ENCODE results near the gene RANBP3. TPM values are rescaled to one million over a fixed set of nuclear protein-coding genes. Genes with fewer than 3 reads are reported as not detected.
A peak's percentile ranks its signal among the peaks of the same experiment; 100 is the strongest.
"Not testable (repeated sequence)": the region's sequence is repeated elsewhere in the genome, so short reads cannot be mapped to it uniquely, and the experiment has no call there.

The RANBP3 gene
- polyA plus RNA-seq, 1 of the 3 experiments (the other 2 are of a cell fraction): 84.0 TPM

GRCh38 chr19:6006896-6007295, 29.0 kb upstream of the RANBP3 start:
- peak; percentile 15 for DNase-seq
- H3K27me3 ChIP-seq (ENCODE audit: insufficient read depth): no peaks in the 10 kb centered on the region
- no peaks in the 10 kb centered on the region for H3F3A ChIP-seq (replicated peaks; ENCODE audit: insufficient read depth)
- POLR2A ChIA-PET: no interaction called here
- peaks cover 0 to 2% of the 10 kb centered on the region in 2 experiments for H3K36me3 ChIP-seq (replicated peaks in 1 of 2; ENCODE audit: control insufficient read depth in 1 of 2, insufficient read depth in 2 of 2, low read length in 1 of 2)
- no peaks in the 10 kb centered on the region for H3K9me3 ChIP-seq
- H3K9me2 ChIP-seq: no peaks in the 10 kb centered on the region
- 100% methylated on average over 9 of the region's 20 CpGs for WGBS (ENCODE audit: low lambda C conversion rate)
- no peak overlapping the region for H3K9ac ChIP-seq
- no peaks in the 10 kb centered on the region for H3K79me2 ChIP-seq (ENCODE audit: insufficient read depth)
- H3K4me3 ChIP-seq (ENCODE audit: low read depth in 2 of 2, low read length in 1 of 2): no peak overlapping the region
- CTCF ChIA-PET: interaction anchor here (0.6 to 10.9 kb wide), 4 partner anchors 13 to 41 kb away, joined by 3 to 102 read pairs (median 9); no protein-coding TSS in a partner anchor
- H3K4me1 ChIP-seq (ENCODE audit: control insufficient read depth in 1 of 2, insufficient read depth in 2 of 2, low read depth in 1 of 2, low read length in 1 of 2): peaks cover 0 to 8% of the 10 kb centered on the region in 2 experiments; a peak in 1 of 4 replicates
- H3K27ac ChIP-seq (ENCODE audit: low read depth in 2 of 2, low read length in 1 of 2): no peak overlapping the region
- H2AFZ ChIP-seq (ENCODE audit: low read depth): no peak overlapping the region
- H4K20me1 ChIP-seq (ENCODE audit: insufficient read depth): no peaks in the 10 kb centered on the region
- TF ChIP-seq MXI1 (IDR thresholded peaks at IDR 0.05; ENCODE audit: low read depth, low read length) (no peak), FOSL2 (IDR thresholded peaks at IDR 0.05; ENCODE audit: borderline replicate concordance, low read depth) (no peak), CHD2 (IDR thresholded peaks at IDR 0.05; ENCODE audit: low read length, partially characterized antibody) (no peak), GABPA (IDR thresholded peaks at IDR 0.05; ENCODE audit: low read depth) (no peak)
- no peak overlapping the region for H3K4me2 ChIP-seq

GRCh38 chr19:6006070-6006446, 28.1 kb upstream of the RANBP3 start:
- H4K20me1 ChIP-seq (ENCODE audit: insufficient read depth); H3K9me2 ChIP-seq; H3K4me2 ChIP-seq; H3K27me3 ChIP-seq (ENCODE audit: insufficient read depth); H2AFZ ChIP-seq (ENCODE audit: low read depth); H3K4me3 ChIP-seq (ENCODE audit: low read depth in 2 of 2, low read length in 1 of 2); H3K9me3 ChIP-seq; H3K9ac ChIP-seq; H3K79me2 ChIP-seq (ENCODE audit: insufficient read depth); H3F3A ChIP-seq (replicated peaks; ENCODE audit: insufficient read depth); H3K4me1 ChIP-seq (ENCODE audit: control insufficient read depth in 1 of 2, insufficient read depth in 2 of 2, low read depth in 1 of 2, low read length in 1 of 2); H3K27ac ChIP-seq (ENCODE audit: low read depth in 2 of 2, low read length in 1 of 2); POLR2A ChIA-PET; DNase-seq: not testable (repeated sequence)
- CTCF ChIA-PET: interaction anchor here (2.6 to 10.9 kb wide), 2 partner anchors 16 to 19 kb away, joined by 14 to 102 read pairs; no protein-coding TSS in a partner anchor
- 83% methylated on average over 2 of the region's 7 CpGs for WGBS (ENCODE audit: low lambda C conversion rate)
- peaks cover 0 to 10% of the 10 kb centered on the region in 2 experiments for H3K36me3 ChIP-seq (replicated peaks in 1 of 2; ENCODE audit: control insufficient read depth in 1 of 2, insufficient read depth in 2 of 2, low read length in 1 of 2)

GRCh38 chr19:6005321-6006069, 27.6 kb upstream of the RANBP3 start:
- Histone ChIP-seq H3K36me3 (replicated peaks in 1 of 2; ENCODE audit: control insufficient read depth in 1 of 2, insufficient read depth in 2 of 2, low read length in 1 of 2) (peaks cover 0 to 12% of the 10 kb centered on the region in 2 experiments), H3K27me3 (ENCODE audit: insufficient read depth) (no peaks in the 10 kb centered on the region), H3K4me1 (ENCODE audit: control insufficient read depth in 1 of 2, insufficient read depth in 2 of 2, low read depth in 1 of 2, low read length in 1 of 2) (no peaks in the 10 kb centered on the region), H3K27ac (ENCODE audit: low read depth in 2 of 2, low read length in 1 of 2) (no peak overlapping the region), H3F3A (replicated peaks; ENCODE audit: insufficient read depth) (no peaks in the 10 kb centered on the region), H3K9me3 (no peaks in the 10 kb centered on the region), H2AFZ (ENCODE audit: low read depth) (no peak overlapping the region), H3K9me2 (no peaks in the 10 kb centered on the region), H3K4me3 (ENCODE audit: low read depth in 2 of 2, low read length in 1 of 2) (no peak overlapping the region), H3K79me2 (ENCODE audit: insufficient read depth) (no peaks in the 10 kb centered on the region), H4K20me1 (ENCODE audit: insufficient read depth) (no peaks in the 10 kb centered on the region), H3K4me2 (no peak overlapping the region), H3K9ac (no peak overlapping the region)
- POLR2A ChIA-PET: interaction anchor here (0.6 kb wide), 1 partner anchor 226 kb away, joined by 3 read pairs; no protein-coding TSS in a partner anchor
- peak; percentile 20 for DNase-seq
- 82% methylated on average over 9 of the region's 18 CpGs for WGBS (ENCODE audit: low lambda C conversion rate)
- no peak for TF ChIP-seq SMC3 (IDR thresholded peaks at IDR 0.05; ENCODE audit: low read depth, low read length)
- TF ChIP-seq TAF1 (IDR thresholded peaks at IDR 0.05; ENCODE audit: borderline replicate concordance, low read depth, low read length): no peak
- TF ChIP-seq FOXJ3 (CRISPR knock-in tag; IDR thresholded peaks at IDR 0.05): no peak
- no peak for TF ChIP-seq TCF12 (IDR thresholded peaks at IDR 0.05)
- no peak for TF ChIP-seq RFX5 (IDR thresholded peaks at IDR 0.05; ENCODE audit: low read length)
- no peak for TF ChIP-seq IRF3 (IDR thresholded peaks at IDR 0.05; ENCODE audit: low read depth, low read length)
- no peak for TF ChIP-seq NRF1 (IDR thresholded peaks at IDR 0.05; ENCODE audit: low read depth, low read length)
- TF ChIP-seq GABPA (IDR thresholded peaks at IDR 0.05; ENCODE audit: low read depth): no peak
- no peak for TF ChIP-seq JUND (IDR thresholded peaks at IDR 0.05)
- TF ChIP-seq MAX (IDR thresholded peaks at IDR 0.05; ENCODE audit: low read depth): no peak
- TF ChIP-seq MEF2A (IDR thresholded peaks at IDR 0.05; ENCODE audit: borderline replicate concordance, low read depth): no peak
- TF ChIP-seq RAD21 (IDR thresholded peaks at IDR 0.05; ENCODE audit: low read length): no peak
- TF ChIP-seq PBX3 (IDR thresholded peaks at IDR 0.05): no peak
- TF ChIP-seq GATA2 (CRISPR knock-in tag; IDR thresholded peaks at IDR 0.05): no peak
- TF ChIP-seq USF2 (IDR thresholded peaks at IDR 0.05; ENCODE audit: borderline replicate concordance, low read depth, low read length): no peak
- TF ChIP-seq NFIC (IDR thresholded peaks at IDR 0.05; ENCODE audit: borderline replicate concordance): no peak
- CTCF ChIA-PET: interaction anchor here (1.1 to 10.9 kb wide), 3 partner anchors 17 to 18 kb away, joined by 11 to 102 read pairs (median 14); no protein-coding TSS in a partner anchor
